HG03521 (cell line): ENCODE measurements around the gene RAB3IL1.
"Not testable (repeated sequence)": the region's sequence is repeated elsewhere in the genome, so short reads cannot be mapped to it uniquely, and the experiment has no call there.

Experiments used
- ATAC-seq: cut with Tn5 transposase; IDR thresholded peaks from one replicate; pipeline ENCODE4 v1.9.1; 2021; ENCODE audit warnings: mild to moderate bottlenecking, moderate library complexity; ENCODE audit not compliant: unreplicated experiment

RAB3IL1 gene, protein sequence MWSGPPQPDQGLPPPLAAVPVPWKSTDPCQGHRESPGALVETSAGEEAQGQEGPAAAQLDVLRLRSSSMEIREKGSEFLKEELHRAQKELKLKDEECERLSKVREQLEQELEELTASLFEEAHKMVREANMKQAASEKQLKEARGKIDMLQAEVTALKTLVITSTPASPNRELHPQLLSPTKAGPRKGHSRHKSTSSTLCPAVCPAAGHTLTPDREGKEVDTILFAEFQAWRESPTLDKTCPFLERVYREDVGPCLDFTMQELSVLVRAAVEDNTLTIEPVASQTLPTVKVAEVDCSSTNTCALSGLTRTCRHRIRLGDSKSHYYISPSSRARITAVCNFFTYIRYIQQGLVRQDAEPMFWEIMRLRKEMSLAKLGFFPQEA

GRCh38 chr11:61917334-61918109 lies at the start of gene RAB3IL1:
Gene RAB3IL1 (minus strand): TSS chr11:61917566. CDS start chr11:61917367, 199 bp downstream.
- no peak for ATAC-seq

DNA sequence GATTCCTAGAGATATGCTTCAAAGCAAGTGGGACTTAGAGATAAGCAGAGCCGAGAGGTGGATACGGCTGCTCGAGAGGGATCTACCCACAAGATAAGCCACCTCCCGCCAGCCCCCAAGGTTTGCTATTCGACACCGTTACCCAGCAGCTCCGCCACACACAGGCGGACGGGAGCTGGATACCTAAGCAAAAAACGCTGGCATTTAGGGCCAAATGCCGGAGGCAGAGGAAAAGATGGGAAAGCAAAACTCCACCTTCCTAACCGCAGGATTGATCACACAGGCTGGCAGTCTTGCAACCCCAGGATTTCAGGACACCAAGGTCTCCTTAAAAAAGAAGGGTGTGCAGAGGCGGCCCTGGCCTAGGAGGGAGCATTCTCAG lies 49.4 kb upstream of the RAB3IL1 start:
- no peak for ATAC-seq

DNA sequence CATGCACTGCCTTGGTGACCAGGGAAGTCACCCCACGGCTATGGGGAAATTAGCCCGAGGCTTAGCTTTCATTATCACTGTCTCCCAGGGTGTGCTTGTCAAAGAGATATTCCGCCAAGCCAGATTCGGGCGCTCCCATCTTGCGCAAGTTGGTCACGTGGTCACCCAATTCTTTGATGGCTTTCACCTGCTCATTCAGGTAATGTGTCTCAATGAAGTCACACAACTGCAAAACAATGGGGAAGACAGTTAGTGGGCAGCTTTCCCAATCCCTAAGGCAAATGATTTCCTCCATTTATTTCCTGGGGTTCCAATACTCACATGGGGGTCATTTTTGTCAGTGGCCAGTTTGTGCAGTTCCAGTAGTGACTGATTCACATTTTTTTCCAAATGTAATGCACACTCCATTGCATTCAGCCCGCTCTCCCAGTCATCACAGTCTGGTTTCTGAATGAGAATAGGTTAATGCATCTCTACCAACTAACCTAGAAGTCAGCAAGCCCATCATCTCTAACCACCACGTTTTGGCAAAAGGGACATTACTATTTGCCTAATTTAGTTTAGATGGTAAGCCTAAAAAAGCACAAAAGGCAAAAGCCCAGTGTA lies 47.4 kb upstream of the RAB3IL1 start:
- ATAC-seq: not testable (repeated sequence)

- ATAC-seq: no peak
Measured at GRCh38 chr11:61964058-61964665, 46.8 kb upstream of the RAB3IL1 start.

GRCh38 chr11:61963282-61964057 lies 46.1 kb upstream of the RAB3IL1 start:
- no peak for ATAC-seq

GRCh38 chr11:61963016-61963281 lies 45.6 kb upstream of the RAB3IL1 start:
- no peak for ATAC-seq

- no peak for ATAC-seq
Measured at GRCh38 chr11:61962213-61963015, 45.0 kb upstream of the RAB3IL1 start.

- ATAC-seq: no peak
Measured at GRCh38 chr11:61961570-61962212, 44.3 kb upstream of the RAB3IL1 start.

DNA sequence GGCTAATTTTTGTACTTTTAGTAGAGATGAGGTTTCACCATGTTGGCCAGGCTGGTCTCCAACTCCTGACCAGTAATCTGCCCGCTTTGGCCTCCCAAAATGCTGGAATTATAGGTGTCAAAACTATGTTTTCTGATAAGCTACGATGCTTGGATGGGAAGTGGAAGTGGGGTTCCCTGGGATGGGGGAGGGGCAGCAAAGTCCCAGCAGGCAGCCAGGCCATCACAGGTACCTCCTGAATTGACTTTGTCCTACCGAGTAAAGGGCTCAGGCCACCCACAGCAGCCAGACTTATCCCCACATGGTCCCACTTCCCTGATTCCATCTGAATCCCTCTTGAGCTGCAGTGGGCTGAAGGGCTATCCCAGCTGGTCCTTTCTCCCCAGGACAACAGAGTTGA lies 43.2 kb upstream of the RAB3IL1 start:
- no peak for ATAC-seq

DNA sequence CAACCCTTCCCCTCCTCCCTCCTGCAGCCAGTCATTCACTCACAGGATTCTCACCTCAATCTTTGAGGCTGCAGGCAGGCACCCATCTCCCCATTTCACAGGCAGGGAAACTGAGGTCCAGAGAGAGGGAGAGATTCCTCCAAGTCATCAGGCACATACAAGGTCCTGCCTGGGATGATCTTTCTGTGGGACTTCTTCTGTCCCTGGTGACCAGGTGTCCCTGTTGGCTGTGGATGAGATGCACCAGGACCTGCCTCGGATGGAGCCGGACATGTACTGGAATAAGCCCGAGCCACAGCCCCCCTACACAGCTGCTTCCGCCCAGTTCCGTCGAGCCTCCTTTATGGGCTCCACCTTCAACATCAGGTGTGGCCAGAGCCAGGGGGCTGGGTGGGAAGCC lies 42.3 kb upstream of the RAB3IL1 start:
- ATAC-seq: no peak

DNA sequence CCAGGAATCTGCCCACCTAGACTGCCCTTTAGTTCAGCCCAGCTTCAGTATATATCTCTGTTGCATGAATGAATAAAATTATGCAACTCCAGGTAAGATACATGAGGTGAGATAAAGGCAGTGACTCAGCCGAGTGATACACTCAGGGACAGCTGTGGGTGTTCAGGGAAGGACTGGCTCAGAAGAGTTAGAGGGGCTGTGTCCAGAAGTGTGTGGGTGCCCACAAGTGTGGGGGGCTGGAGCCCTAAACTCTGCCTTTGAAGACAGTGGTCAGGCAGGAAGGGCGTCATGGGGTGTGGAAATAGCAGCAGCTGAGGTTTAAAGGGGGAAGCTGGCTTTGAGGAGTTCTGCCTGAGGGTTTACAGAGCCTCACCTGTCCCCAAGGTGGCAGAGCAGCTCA lies 41.7 kb upstream of the RAB3IL1 start:
- no peak for ATAC-seq

- ATAC-seq: no peak
Measured at GRCh38 chr11:61958590-61958989, 41.2 kb upstream of the RAB3IL1 start.

DNA sequence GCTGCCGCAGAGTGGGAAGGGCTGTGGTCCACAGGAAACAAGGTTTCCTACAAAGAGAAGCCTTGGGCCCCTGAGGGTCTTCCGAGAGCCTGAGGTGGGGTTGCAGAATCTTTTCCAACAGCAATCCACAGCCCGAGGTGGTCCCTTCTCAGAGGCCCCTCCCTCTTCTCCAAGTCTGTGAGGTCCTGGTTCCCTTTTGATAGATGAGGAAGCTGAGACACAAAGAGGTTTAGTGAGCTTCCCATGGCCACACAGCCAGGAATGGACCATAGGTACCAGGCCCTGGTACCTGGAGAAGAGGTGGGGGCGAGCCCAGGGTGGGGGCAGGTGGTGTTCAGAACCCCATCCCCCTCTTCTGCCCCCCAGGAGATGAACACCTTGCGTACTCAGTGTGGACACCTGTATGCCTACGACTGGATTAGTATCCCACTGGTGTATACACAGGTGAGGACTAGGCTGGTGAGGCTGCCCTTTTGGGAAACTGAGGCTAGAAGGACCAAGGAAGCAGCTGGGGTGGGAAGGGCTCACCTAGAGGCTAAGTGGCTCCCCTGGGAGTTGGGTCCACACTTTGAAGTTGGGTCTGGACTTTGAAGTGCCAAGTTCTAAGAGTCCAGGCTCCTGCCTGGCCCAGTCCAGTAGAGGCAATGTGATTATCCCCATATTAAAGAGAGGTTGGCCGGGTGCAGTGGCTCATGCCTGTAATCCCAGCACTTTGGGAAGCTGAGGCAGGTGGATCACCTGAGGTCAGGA lies 39.8 kb upstream of the RAB3IL1 start:
- ATAC-seq: no peak

- no peak for ATAC-seq
Measured at GRCh38 chr11:61956191-61957020, 39.0 kb upstream of the RAB3IL1 start.

DNA sequence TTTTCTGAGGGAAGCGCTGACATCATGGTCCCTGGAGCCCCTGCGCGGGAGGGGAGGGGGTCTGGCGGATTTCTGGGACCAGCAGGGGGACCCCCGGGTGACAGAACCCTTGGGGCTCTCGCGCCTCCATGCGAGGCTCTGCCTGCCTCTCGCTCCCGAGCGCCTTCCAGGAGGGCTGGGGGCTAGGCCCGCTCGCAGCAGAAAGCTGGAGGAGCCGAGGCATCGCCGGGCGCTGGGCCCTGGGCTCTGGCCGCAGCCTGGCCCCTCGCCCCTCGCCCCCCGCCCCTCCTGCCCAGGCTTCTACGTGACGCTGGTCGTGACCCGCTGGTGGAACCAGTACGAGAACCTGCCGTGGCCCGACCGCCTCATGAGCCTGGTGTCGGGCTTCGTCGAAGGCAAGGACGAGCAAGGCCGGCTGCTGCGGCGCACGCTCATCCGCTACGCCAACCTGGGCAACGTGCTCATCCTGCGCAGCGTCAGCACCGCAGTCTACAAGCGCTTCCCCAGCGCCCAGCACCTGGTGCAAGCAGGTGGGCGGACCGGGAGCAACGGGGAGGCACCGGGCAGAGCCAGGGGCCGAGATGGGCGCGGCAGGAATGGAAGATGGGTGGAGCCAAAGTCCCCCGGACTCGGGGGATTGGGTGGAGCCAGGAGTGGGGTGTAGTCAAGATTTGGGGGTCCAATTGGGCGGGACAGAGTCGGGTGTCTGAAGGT lies 38.2 kb upstream of the RAB3IL1 start:
- ATAC-seq: no peak

DNA sequence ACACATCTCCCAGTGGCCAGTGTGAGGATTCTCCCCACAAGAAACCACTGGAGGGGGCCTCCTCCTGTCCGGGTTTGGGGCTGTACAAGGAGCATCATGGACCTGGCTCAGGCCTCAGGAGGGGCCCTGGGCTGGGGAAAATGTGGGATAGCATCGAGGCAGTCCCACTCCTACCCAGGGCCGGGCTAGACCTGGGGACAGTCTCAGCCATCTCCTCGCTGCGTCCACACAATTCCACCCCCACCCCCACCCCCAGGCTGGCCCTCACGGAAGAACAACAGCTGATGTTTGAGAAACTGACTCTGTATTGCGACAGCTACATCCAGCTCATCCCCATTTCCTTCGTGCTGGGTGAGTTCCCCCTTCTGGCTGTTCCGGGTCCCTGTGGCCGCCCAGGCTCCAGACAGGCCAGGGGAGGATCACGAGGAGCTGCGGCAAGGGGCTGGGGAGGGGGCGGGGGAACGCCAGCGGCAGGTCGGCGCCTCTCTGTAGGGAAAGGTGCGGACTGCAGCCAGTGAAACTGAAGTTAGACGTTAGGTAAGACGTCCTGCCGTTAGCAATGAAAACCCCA lies 37.6 kb upstream of the RAB3IL1 start:
- no peak for ATAC-seq
